Fibroblast of lung (primary cell): ENCODE measurements around the gene IGF1R. TPM values are rescaled to one million over a fixed set of nuclear protein-coding genes. Genes with fewer than 3 reads are reported as not detected.

Experiments
- DNase-seq, 2 donors: peaks; one replicate each; pipeline versions ENCODE4 v3.0.0 to v3.0.0-alpha.2; 2010; ENCODE audit warnings: low read depth in 2 of 2
- H2AFZ ChIP-seq: 2 replicates; pipeline ENCODE4 v1.5.1; 2012; ENCODE audit warnings: low read length, control low read depth, inconsistent platforms
- H3K27ac ChIP-seq: 2 replicates; pipeline ENCODE4 v1.5.1; 2011; ENCODE audit warnings: low read length, control low read depth; ENCODE audit not compliant: insufficient read depth
- H3K27me3 ChIP-seq: 2 replicates; pipeline ENCODE4 v1.5.1; 2011; ENCODE audit warnings: mild to moderate bottlenecking, low read length; ENCODE audit not compliant: control insufficient read depth, insufficient read depth
- H3K36me3 ChIP-seq: 2 replicates; pipeline ENCODE4 v1.5.1; 2011; ENCODE audit warnings: low read length; ENCODE audit not compliant: control insufficient read depth, insufficient read depth
- H3K4me1 ChIP-seq: 2 replicates; pipeline ENCODE4 v1.5.1; 2011; ENCODE audit warnings: low read length; ENCODE audit not compliant: control insufficient read depth, insufficient read depth; ENCODE audit errors: extremely low read depth
- H3K4me2 ChIP-seq: 2 replicates; pipeline ENCODE4 v1.5.1; 2011; ENCODE audit warnings: low read length, control low read depth; ENCODE audit not compliant: insufficient read depth; ENCODE audit errors: extremely low read depth
- H3K4me3 ChIP-seq, 4 experiments: fragments of 200-600 bp in 1 of 4; sonication (generic) in 1 of 4; replicated peaks in 1 of 4; 2 replicates each; pipeline ENCODE4 v1.5.1; 2011 to 2016; ENCODE audit warnings: low read length in 4 of 4, low read depth in 3 of 4, mild to moderate bottlenecking in 3 of 4, control low read depth in 2 of 4, inconsistent platforms in 1 of 4, mixed read lengths in 1 of 4; ENCODE audit not compliant: insufficient read depth in 1 of 4; ENCODE audit errors: control extremely low read depth in 1 of 4
- H3K79me2 ChIP-seq: 2 replicates; pipeline ENCODE4 v1.5.1; 2012; ENCODE audit warnings: mild to moderate bottlenecking, low read length, inconsistent platforms; ENCODE audit not compliant: control insufficient read depth, insufficient read depth
- H3K9ac ChIP-seq: 2 replicates; pipeline ENCODE4 v1.5.1; 2011; ENCODE audit warnings: mild to moderate bottlenecking, low read length, control low read depth; ENCODE audit not compliant: insufficient read depth
- H3K9me3 ChIP-seq: 2 replicates; pipeline ENCODE4 v1.5.1; 2012; ENCODE audit warnings: low read depth, low read length; ENCODE audit not compliant: control insufficient read depth, insufficient read depth
- H4K20me1 ChIP-seq: 2 replicates; pipeline ENCODE4 v1.5.1; 2011; ENCODE audit warnings: low read length; ENCODE audit not compliant: control insufficient read depth, insufficient read depth; ENCODE audit errors: extremely low read depth
- EZH2 ChIP-seq: IDR thresholded peaks from 2 replicates; pipeline ENCODE4 v1.5.1; 2012; ENCODE audit warnings: low read length, control low read depth, mild to moderate bottlenecking; ENCODE audit errors: missing control alignments
- polyA plus RNA-seq, 2 donors: library from polyadenylated mRNA; depleted of rRNA in 1 of 2; stranded (reverse) in 1 of 2; unstranded in 1 of 2; fragments of >200 nt; gene quantifications; 2 replicates each; pipeline ENCODE4 v1.2.1, GENCODE V29; 2011 to 2012; ENCODE audit warnings: missing spikeins in 1 of 2
- total RNA-seq: library from RNA; depleted of rRNA; stranded (reverse); fragments of >200 nt; gene quantifications from 2 replicates; pipeline ENCODE4 v1.2.1, GENCODE V29; 2014
- TF ChIP-seq, protein P1 (sequence below), 2 donors: IDR thresholded peaks in 1 of 2; conservative IDR thresholded peaks in 1 of 2; 1 replicate in 1 of 2; 2 replicates in 1 of 2; pipeline ENCODE4 v1.5.1; 2011 to 2012; ENCODE audit warnings: low read length in 2 of 2, control low read depth in 1 of 2, inconsistent platforms in 1 of 2, low read depth in 1 of 2, mild to moderate bottlenecking in 1 of 2

The IGF1R gene
- total and polyA plus RNA-seq, 2 donors (not counting 1 experiment from before 2014, with no cell fraction given), result 14.6 to 28.6 TPM

DNA sequence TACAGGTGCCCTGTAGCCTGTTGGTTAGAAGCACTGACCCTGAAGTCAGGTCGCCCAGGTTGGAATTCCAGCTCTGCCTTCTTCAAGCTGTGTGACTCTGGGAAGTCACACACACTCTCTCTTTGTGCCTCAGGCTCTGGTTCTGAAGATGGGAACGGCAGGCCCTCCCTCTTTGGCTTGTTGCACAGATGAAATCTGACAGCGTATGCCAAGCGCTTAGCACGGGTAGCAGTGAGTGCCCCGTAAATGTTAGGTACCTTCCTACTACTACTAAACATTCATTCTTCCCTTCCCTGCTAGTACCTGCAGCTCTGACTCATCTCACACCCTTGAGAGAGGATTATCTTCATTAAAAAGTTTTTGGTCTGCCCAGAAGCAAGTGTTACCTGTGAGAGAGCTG is 220.2 kb downstream of the IGF1R start:
- H3K36me3 ChIP-seq, result no peaks in the 10 kb centered on the region
- H3K79me2 ChIP-seq, result peaks cover 33% of the 10 kb centered on the region

DNA sequence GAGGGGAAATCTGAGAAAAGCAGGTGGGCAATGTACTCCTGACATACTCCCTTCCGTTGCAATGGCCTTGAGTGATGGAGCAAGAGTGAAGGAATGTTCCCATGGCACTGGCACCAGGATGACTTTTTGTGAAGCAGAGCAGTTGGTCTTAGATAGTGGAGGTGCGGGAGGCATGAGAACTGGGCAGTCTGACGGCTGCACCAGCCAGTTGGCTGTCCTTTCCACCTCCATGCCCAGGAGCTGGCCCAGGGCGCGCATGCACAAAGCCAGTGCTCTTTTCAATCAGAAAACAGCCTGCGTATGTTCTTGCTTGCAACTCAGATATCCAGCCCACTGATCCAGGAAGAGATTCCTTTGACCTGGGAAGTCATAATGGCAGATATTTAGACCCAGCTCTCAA is 222.4 kb downstream of the IGF1R start:
- H4K20me1 ChIP-seq, result no peaks in the 10 kb centered on the region
- peaks cover 22% of the 10 kb centered on the region for H3K4me1 ChIP-seq
- H3K9ac ChIP-seq, result no peak overlapping the region
- H3K36me3 ChIP-seq, result no peaks in the 10 kb centered on the region
- peaks cover 35% of the 10 kb centered on the region for H3K79me2 ChIP-seq
- no peak for TF ChIP-seq EZH2
- TF ChIP-seq, protein P1, sequence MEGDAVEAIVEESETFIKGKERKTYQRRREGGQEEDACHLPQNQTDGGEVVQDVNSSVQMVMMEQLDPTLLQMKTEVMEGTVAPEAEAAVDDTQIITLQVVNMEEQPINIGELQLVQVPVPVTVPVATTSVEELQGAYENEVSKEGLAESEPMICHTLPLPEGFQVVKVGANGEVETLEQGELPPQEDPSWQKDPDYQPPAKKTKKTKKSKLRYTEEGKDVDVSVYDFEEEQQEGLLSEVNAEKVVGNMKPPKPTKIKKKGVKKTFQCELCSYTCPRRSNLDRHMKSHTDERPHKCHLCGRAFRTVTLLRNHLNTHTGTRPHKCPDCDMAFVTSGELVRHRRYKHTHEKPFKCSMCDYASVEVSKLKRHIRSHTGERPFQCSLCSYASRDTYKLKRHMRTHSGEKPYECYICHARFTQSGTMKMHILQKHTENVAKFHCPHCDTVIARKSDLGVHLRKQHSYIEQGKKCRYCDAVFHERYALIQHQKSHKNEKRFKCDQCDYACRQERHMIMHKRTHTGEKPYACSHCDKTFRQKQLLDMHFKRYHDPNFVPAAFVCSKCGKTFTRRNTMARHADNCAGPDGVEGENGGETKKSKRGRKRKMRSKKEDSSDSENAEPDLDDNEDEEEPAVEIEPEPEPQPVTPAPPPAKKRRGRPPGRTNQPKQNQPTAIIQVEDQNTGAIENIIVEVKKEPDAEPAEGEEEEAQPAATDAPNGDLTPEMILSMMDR (conservative IDR thresholded peaks at IDR 0.05 in 1 of 2, IDR thresholded peaks at IDR 0.05 in 1 of 2; ENCODE audit: low read depth in 1 of 2, low read length in 2 of 2), result no peak
- H3K4me3 ChIP-seq, result no peak overlapping the region
- H3K4me2 ChIP-seq, result no peak overlapping the region
- H3K27me3 ChIP-seq, result no peaks in the 10 kb centered on the region
- no peaks in the 10 kb centered on the region for H3K9me3 ChIP-seq
- no peak overlapping the region for H3K27ac ChIP-seq
- no peak overlapping the region for H2AFZ ChIP-seq
- DNase-seq, result no peak

More for the DNA sequence above, 220.2 kb downstream of the IGF1R start:
- H2AFZ ChIP-seq, result no peak overlapping the region
- no peak overlapping the region for H3K9ac ChIP-seq
- H3K9me3 ChIP-seq, result no peaks in the 10 kb centered on the region
- H3K4me1 ChIP-seq, result peaks cover 6% of the 10 kb centered on the region
- H3K4me2 ChIP-seq, result no peak overlapping the region
- H3K27me3 ChIP-seq, result no peaks in the 10 kb centered on the region
- H3K4me3 ChIP-seq, result no peak overlapping the region
- TF ChIP-seq, protein P1 (conservative IDR thresholded peaks at IDR 0.05 in 1 of 2, IDR thresholded peaks at IDR 0.05 in 1 of 2; ENCODE audit: low read depth in 1 of 2, low read length in 2 of 2), result no peak
- no peak for TF ChIP-seq EZH2
- no peak for DNase-seq
- no peak overlapping the region for H3K27ac ChIP-seq
- H4K20me1 ChIP-seq, result no peaks in the 10 kb centered on the region

DNA sequence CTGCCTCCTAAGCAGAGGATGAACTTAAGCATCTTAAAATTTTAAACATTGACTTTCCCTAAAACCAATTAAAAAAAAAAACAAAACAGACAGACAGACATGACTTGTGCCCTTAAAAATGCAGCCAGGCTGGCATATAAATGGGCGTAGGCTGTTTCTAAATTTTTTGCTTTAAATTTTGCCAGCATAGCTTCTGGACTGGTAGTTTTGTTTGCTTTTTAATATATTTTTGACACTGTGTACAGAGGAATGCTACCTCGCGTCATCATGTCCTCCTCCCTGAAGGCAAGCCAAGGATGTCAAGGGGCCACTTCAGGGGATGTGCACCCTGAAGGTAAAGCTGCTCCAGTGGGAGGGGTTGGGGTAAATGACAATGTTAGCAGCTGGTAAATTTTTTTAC is 224.4 kb downstream of the IGF1R start:
- peaks cover 34% of the 10 kb centered on the region for H3K79me2 ChIP-seq
- DNase-seq, result no peak

More for the DNA sequence above, 224.4 kb downstream of the IGF1R start:
- Histone ChIP-seq H3K27me3 (no peaks in the 10 kb centered on the region), H3K4me2 (no peak overlapping the region), H3K9ac (no peak overlapping the region), H4K20me1 (no peaks in the 10 kb centered on the region), H3K4me1 (peaks cover 31% of the 10 kb centered on the region), H3K9me3 (no peaks in the 10 kb centered on the region), H3K4me3 (no peak overlapping the region), H3K36me3 (no peaks in the 10 kb centered on the region), H3K27ac (no peak overlapping the region), H2AFZ (no peak overlapping the region)
- TF ChIP-seq EZH2, result no peak
- TF ChIP-seq, protein P1 (conservative IDR thresholded peaks at IDR 0.05 in 1 of 2, IDR thresholded peaks at IDR 0.05 in 1 of 2; ENCODE audit: low read depth in 1 of 2, low read length in 2 of 2), result no peak
